ENCODE results near the gene ST6GALNAC3. TPM values are rescaled to one million over a fixed set of nuclear protein-coding genes. Genes with fewer than 3 reads are reported as not detected.

The ST6GALNAC3 gene
- polyA plus RNA-seq, 1 donor (not counting 4 experiments of a cell fraction or from before 2014, with no cell fraction given) = 0.08 TPM

DNA sequence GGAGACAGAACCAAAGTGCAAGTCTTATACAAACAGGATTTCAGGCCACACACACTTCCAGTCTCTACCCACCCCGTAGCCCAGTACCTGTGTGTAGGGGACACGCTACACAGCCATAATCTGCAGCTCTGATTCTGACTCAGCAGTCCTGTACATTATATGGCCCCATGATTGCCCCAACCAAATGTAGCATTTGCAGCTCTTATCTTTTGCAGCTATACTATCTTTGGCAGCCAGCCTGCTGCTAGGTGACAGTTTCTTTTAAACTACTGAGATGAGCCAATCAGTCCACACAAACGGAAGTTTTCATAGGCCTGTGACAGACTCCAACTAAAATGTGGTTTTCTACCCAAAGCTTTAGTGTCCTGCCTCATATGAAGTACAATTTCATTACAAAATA, 533.2 kb downstream of the ST6GALNAC3 start:
- H3K4me3 ChIP-seq (ENCODE audit: control insufficient read depth in 2 of 3, extremely low read depth in 1 of 3, insufficient read depth in 2 of 3, low read depth in 1 of 3, low read length in 3 of 3) = no peak overlapping the region
- no peaks in the 10 kb centered on the region for H3K4me1 ChIP-seq (ENCODE audit: control insufficient read depth, extremely low read depth, insufficient read depth, low read length)
- no peaks in the 10 kb centered on the region for H4K20me1 ChIP-seq (ENCODE audit: control insufficient read depth, extremely low read depth, insufficient read depth, low read length)
- H3K9me3 ChIP-seq (ENCODE audit: control insufficient read depth, low read depth, low read length) = no peaks in the 10 kb centered on the region
- no peaks in the 10 kb centered on the region for H3K27me3 ChIP-seq (ENCODE audit: control insufficient read depth, extremely low read depth, insufficient read depth, low read length)
- H3K4me2 ChIP-seq (ENCODE audit: control insufficient read depth, extremely low read depth, insufficient read depth, low read depth, low read length) = no peak overlapping the region
- no peak overlapping the region for H3K9ac ChIP-seq (ENCODE audit: control insufficient read depth, extremely low read depth, insufficient read depth, low read length)
- no peak for FAIRE-seq
- TF ChIP-seq, protein P1, sequence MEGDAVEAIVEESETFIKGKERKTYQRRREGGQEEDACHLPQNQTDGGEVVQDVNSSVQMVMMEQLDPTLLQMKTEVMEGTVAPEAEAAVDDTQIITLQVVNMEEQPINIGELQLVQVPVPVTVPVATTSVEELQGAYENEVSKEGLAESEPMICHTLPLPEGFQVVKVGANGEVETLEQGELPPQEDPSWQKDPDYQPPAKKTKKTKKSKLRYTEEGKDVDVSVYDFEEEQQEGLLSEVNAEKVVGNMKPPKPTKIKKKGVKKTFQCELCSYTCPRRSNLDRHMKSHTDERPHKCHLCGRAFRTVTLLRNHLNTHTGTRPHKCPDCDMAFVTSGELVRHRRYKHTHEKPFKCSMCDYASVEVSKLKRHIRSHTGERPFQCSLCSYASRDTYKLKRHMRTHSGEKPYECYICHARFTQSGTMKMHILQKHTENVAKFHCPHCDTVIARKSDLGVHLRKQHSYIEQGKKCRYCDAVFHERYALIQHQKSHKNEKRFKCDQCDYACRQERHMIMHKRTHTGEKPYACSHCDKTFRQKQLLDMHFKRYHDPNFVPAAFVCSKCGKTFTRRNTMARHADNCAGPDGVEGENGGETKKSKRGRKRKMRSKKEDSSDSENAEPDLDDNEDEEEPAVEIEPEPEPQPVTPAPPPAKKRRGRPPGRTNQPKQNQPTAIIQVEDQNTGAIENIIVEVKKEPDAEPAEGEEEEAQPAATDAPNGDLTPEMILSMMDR (optimal IDR thresholded peaks at IDR 0.05 in 1 of 3, IDR thresholded peaks at IDR 0.05 in 1 of 3, conservative IDR thresholded peaks at IDR 0.05 in 1 of 3; ENCODE audit: extremely low read depth in 1 of 3, insufficient read depth in 2 of 3, low read length in 3 of 3) = no peak
- TF ChIP-seq EZH2 (IDR thresholded peaks at IDR 0.05; ENCODE audit: low read length) = no peak
- H2AFZ ChIP-seq (ENCODE audit: control insufficient read depth, low read length) = no peak overlapping the region
- DNase-seq (ENCODE audit: low read depth, low spot score) = no peak
- H3K79me2 ChIP-seq (ENCODE audit: control insufficient read depth, insufficient read depth, low read length) = no peaks in the 10 kb centered on the region
- no peak overlapping the region for H3K27ac ChIP-seq (ENCODE audit: control insufficient read depth, insufficient read depth, low read length)
- no peaks in the 10 kb centered on the region for H3K36me3 ChIP-seq (ENCODE audit: control insufficient read depth in 2 of 2, extremely low read depth in 1 of 2, insufficient read depth in 2 of 2, low read length in 2 of 2)
- no peaks in the 10 kb centered on the region for H3K9me1 ChIP-seq (ENCODE audit: control insufficient read depth, extremely low read depth, insufficient read depth, low read length)
- dilution Hi-C loops (cut with MboI; ENCODE audit: extremely low pct_ligation_motif_present, low sequenced_read_pairs) = no loop called here

- Histone ChIP-seq H3K9me1 (ENCODE audit: control insufficient read depth, extremely low read depth, insufficient read depth, low read length) (no peaks in the 10 kb centered on the region), H4K20me1 (ENCODE audit: control insufficient read depth, extremely low read depth, insufficient read depth, low read length) (no peaks in the 10 kb centered on the region), H3K9me3 (ENCODE audit: control insufficient read depth, low read depth, low read length) (no peaks in the 10 kb centered on the region), H2AFZ (ENCODE audit: control insufficient read depth, low read length) (no peak overlapping the region), H3K27me3 (ENCODE audit: control insufficient read depth, extremely low read depth, insufficient read depth, low read length) (no peaks in the 10 kb centered on the region), H3K4me2 (ENCODE audit: control insufficient read depth, extremely low read depth, insufficient read depth, low read depth, low read length) (no peak overlapping the region), H3K27ac (ENCODE audit: control insufficient read depth, insufficient read depth, low read length) (no peak overlapping the region), H3K9ac (ENCODE audit: control insufficient read depth, extremely low read depth, insufficient read depth, low read length) (no peak overlapping the region), H3K4me3 (ENCODE audit: control insufficient read depth in 2 of 3, extremely low read depth in 1 of 3, insufficient read depth in 2 of 3, low read depth in 1 of 3, low read length in 3 of 3) (no peak overlapping the region), H3K36me3 (ENCODE audit: control insufficient read depth in 2 of 2, extremely low read depth in 1 of 2, insufficient read depth in 2 of 2, low read length in 2 of 2) (no peaks in the 10 kb centered on the region), H3K79me2 (ENCODE audit: control insufficient read depth, insufficient read depth, low read length) (no peaks in the 10 kb centered on the region), H3K4me1 (ENCODE audit: control insufficient read depth, extremely low read depth, insufficient read depth, low read length) (no peaks in the 10 kb centered on the region)
- DNase-seq (ENCODE audit: low read depth, low spot score) (no peak), FAIRE-seq (no peak)
- dilution Hi-C loops (cut with MboI; ENCODE audit: extremely low pct_ligation_motif_present, low sequenced_read_pairs) = no loop called here
- TF ChIP-seq, protein P1 (optimal IDR thresholded peaks at IDR 0.05 in 1 of 3, IDR thresholded peaks at IDR 0.05 in 1 of 3, conservative IDR thresholded peaks at IDR 0.05 in 1 of 3; ENCODE audit: extremely low read depth in 1 of 3, insufficient read depth in 2 of 3, low read length in 3 of 3) = no peak
- no peak for TF ChIP-seq EZH2 (IDR thresholded peaks at IDR 0.05; ENCODE audit: low read length)
Observed at GRCh38 chr1:76611770-76612445, 537.4 kb downstream of the ST6GALNAC3 start.

Measured in keratinocyte (primary cell).